Measurements from ENCODE around the gene LPIN2. TPM values are rescaled to one million over a fixed set of nuclear protein-coding genes. Genes with fewer than 3 reads are reported as not detected.
A peak's percentile ranks its signal among the peaks of the same experiment; 100 is the strongest.

LPIN2 gene
- total RNA-seq, 1 experiment from 2014 or later, result 13.1 TPM

DNA sequence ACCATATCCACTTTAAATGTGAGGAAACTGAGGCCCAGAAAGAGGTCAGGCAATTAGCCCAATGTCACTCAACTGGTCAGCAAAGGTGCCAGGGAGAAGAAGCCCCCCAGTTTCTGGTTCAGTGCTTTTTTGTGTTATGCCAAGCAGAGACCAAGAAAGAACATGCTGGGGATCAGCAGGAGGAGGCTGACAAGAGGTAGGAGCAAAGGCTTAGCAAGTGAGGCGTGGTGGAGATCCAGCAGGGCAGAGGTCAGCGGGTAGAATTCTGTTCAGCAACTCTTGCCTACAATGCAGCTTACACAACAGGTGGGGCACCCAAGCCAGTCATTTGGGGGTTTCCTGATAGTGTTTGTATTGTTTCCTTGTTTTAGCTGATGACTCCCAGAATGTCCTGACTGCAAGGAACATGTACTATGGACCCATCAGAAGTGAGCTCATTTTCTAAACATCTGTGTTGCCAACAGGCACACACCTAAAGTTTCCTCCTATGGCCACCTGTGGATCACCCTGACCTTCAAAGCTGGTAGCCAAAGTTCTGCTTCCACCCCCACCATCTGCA lies 28.2 kb downstream of the LPIN2 start:
- ChIA-PET POLR2A (interaction anchor here (0.5 to 2.4 kb wide), 6 partner anchors 9 to 669 kb away, joined by 3 to 19 read pairs (median 4); partner anchors contain the start of gene MYL12A), CTCF (interaction anchor here (0.6 to 5.5 kb wide), 17 partner anchors 8 to 304 kb away, joined by 3 to 66 read pairs (median 4); partner anchors contain the start of gene MYL12A)
- no TSS peak for BruUV-seq (replicated peaks)
- H3K4me1 Mint-ChIP-seq (ENCODE audit: insufficient read depth, unreplicated experiment), result peaks cover 35% of the 10 kb centered on the region
- TF ChIP-seq CTCF (IDR thresholded peaks at IDR 0.05; ENCODE audit: unreplicated experiment), result no peak
- no peaks in the 10 kb centered on the region for H3K27me3 Mint-ChIP-seq (ENCODE audit: insufficient read depth, unreplicated experiment)
- intact Hi-C loops (cut with micrococcal nuclease), result loop anchor here (5.0 kb wide), 1 partner anchor 37 kb away; no protein-coding TSS in a partner anchor
- H3K36me3 Mint-ChIP-seq (ENCODE audit: insufficient read depth, unreplicated experiment), result no peaks in the 10 kb centered on the region
- H3K9me3 Mint-ChIP-seq (ENCODE audit: unreplicated experiment), result no peaks in the 10 kb centered on the region
- no peak overlapping the region for H3K27ac Mint-ChIP-seq (ENCODE audit: low read depth, unreplicated experiment)
- DNase-seq (ENCODE audit: unreplicated experiment), result no peak
- no peak overlapping the region for H3K4me3 Mint-ChIP-seq (ENCODE audit: unreplicated experiment)

DNA sequence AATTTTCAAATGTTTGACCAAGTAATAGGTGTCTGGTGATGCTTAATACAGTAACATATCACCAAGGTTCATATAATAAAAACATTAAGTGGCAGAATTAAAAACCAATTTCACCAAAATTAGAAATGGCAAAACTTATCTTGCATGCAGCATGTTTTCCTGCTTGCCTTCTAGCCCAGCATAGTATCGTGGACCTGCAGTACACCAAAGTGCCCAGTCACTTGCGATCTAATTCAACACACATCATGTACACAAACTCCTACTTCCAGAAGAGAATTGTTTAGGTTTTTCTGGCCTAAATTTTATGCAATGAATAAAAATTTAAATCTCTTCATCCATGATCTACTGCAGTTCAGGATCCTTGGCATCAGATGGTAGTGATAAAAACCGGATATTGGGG lies 28.9 kb downstream of the LPIN2 start:
- H3K9me3 Mint-ChIP-seq (ENCODE audit: unreplicated experiment), result no peaks in the 10 kb centered on the region

GRCh38 chr18:2983296-2983695 lies 29.6 kb downstream of the LPIN2 start:
- DNase-seq (ENCODE audit: unreplicated experiment), result no peak
- ChIA-PET CTCF (interaction anchor here (0.6 to 1.8 kb wide), 12 partner anchors 16 to 468 kb away, joined by 3 to 8 read pairs (median 3); no protein-coding TSS in a partner anchor), POLR2A (interaction anchor here (1.7 to 2.6 kb wide), 4 partner anchors 11 to 264 kb away, joined by 3 to 18 read pairs (median 8); partner anchors contain the start of gene MYL12A)
- BruUV-seq (replicated peaks), result no TSS peak
- Mint-ChIP-seq H3K4me3 (ENCODE audit: unreplicated experiment) (no peak overlapping the region), H3K9me3 (ENCODE audit: unreplicated experiment) (no peaks in the 10 kb centered on the region), H3K27ac (ENCODE audit: low read depth, unreplicated experiment) (no peak overlapping the region), H3K27me3 (ENCODE audit: insufficient read depth, unreplicated experiment) (no peaks in the 10 kb centered on the region), H3K4me1 (ENCODE audit: insufficient read depth, unreplicated experiment) (peaks cover 41% of the 10 kb centered on the region), H3K36me3 (ENCODE audit: insufficient read depth, unreplicated experiment) (no peaks in the 10 kb centered on the region)
- intact Hi-C loops (cut with micrococcal nuclease), result no loop called here
- no peak for TF ChIP-seq CTCF (IDR thresholded peaks at IDR 0.05; ENCODE audit: unreplicated experiment)

More for the DNA sequence above, 28.9 kb downstream of the LPIN2 start:
- intact Hi-C loops (cut with micrococcal nuclease), result no loop called here
- no peaks in the 10 kb centered on the region for H3K27me3 Mint-ChIP-seq (ENCODE audit: insufficient read depth, unreplicated experiment)
- no peak for TF ChIP-seq CTCF (IDR thresholded peaks at IDR 0.05; ENCODE audit: unreplicated experiment)
- peak overlapping the region; percentile 28 for H3K27ac Mint-ChIP-seq (ENCODE audit: low read depth, unreplicated experiment)
- H3K36me3 Mint-ChIP-seq (ENCODE audit: insufficient read depth, unreplicated experiment), result no peaks in the 10 kb centered on the region
- no peak for DNase-seq (ENCODE audit: unreplicated experiment)
- POLR2A ChIA-PET, result interaction anchor here (2.4 kb wide), 1 partner anchor 36 kb away, joined by 10 read pairs; no protein-coding TSS in a partner anchor
- H3K4me3 Mint-ChIP-seq (ENCODE audit: unreplicated experiment), result no peak overlapping the region
- BruUV-seq (replicated peaks), result no TSS peak
- CTCF ChIA-PET, result interaction anchor here (0.7 to 1.8 kb wide), 3 partner anchors 51 to 467 kb away, joined by 3 to 8 read pairs (median 4); no protein-coding TSS in a partner anchor
- H3K4me1 Mint-ChIP-seq (ENCODE audit: insufficient read depth, unreplicated experiment), result peaks cover 37% of the 10 kb centered on the region

DNA sequence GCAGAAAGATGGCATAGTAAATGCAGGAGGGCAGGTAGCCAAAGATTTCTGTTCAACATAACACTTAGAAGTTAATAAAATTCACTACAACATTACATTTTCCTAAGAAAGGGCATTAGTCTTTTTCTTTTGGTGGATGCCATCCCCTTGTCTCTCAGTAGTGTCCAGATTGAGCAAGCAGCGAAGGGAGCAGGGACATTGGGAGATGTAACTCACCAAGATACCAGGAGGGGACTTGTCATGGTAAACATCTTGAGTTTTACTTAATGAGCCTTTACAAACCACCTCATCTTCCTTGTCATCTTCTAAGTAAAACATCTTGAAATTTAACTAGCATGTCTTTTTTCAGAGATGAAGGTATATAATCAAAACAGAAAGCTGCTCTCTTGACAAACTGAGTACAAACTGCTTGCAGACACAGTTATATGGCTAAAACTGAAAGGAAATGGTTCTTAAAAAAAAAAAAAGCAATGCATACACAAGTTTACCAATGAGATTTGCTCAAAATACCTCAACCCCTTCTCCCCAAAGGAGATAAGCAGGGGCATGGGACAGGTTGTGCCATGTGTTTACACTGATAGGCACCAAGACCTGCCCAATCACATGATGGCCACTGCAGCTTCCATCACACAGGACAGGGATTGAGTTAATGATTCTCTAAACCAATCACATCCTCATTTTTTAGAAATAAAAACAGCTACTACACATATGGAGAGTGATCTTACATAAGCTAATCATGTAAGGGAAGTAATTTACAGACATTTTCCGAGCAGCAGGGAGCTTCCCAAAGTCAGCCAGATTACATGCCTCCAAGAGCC lies 30.3 kb downstream of the LPIN2 start:
- POLR2A ChIA-PET, result interaction anchor here (0.7 to 2.6 kb wide), 8 partner anchors 11 to 265 kb away, joined by 3 to 18 read pairs (median 4); partner anchors contain the start of gene MYL12A
- H3K36me3 Mint-ChIP-seq (ENCODE audit: insufficient read depth, unreplicated experiment), result no peaks in the 10 kb centered on the region
- peaks cover 38% of the 10 kb centered on the region for H3K4me1 Mint-ChIP-seq (ENCODE audit: insufficient read depth, unreplicated experiment)
- TF ChIP-seq CTCF (IDR thresholded peaks at IDR 0.05; ENCODE audit: unreplicated experiment), result no peak
- no peak for DNase-seq (ENCODE audit: unreplicated experiment)
- BruUV-seq (replicated peaks), result no TSS peak
- CTCF ChIA-PET, result interaction anchor here (0.6 to 1.8 kb wide), 10 partner anchors 15 to 170 kb away, joined by 3 to 8 read pairs (median 3); no protein-coding TSS in a partner anchor
- peak overlapping the region; percentile 93 for H3K27ac Mint-ChIP-seq (ENCODE audit: low read depth, unreplicated experiment)
- no peaks in the 10 kb centered on the region for H3K27me3 Mint-ChIP-seq (ENCODE audit: insufficient read depth, unreplicated experiment)
- intact Hi-C loops (cut with micrococcal nuclease), result no loop called here
- no peak overlapping the region for H3K4me3 Mint-ChIP-seq (ENCODE audit: unreplicated experiment)
- H3K9me3 Mint-ChIP-seq (ENCODE audit: unreplicated experiment), result no peaks in the 10 kb centered on the region
